ENCODE measurements around the gene SH3BP5L.

- TF ChIP-seq CTCF (IDR thresholded peaks at IDR 0.05) (no peak), POLR2A (IDR thresholded peaks at IDR 0.05) (no peak)
Measured at GRCh38 chr1:248808876-248809275, 16.8 kb downstream of the SH3BP5L start.
